Natural killer cell treated with Interleukin-12 subunit alpha and Interleukin-12 subunit beta and Interleukin-15 and Interleukin-18, amount 100 ng/mL, for 72 hours (primary cell): ENCODE results near the gene MAN2B2. TPM values are rescaled to one million over a fixed set of nuclear protein-coding genes. Genes with fewer than 3 reads are reported as not detected.
A peak's percentile ranks its signal among the peaks of the same experiment; 100 is the strongest.
"Not testable (repeated sequence)": the region's sequence is repeated elsewhere in the genome, so short reads cannot be mapped to it uniquely, and the experiment has no call there.

Source experiments
- ATAC-seq, 2 donors: fragments of 150-1000 bp; cut with Tn5 transposase in 1 of 2; sonication (Bioruptor Pico), chemical (Tn5 transposase) in 1 of 2; 2 replicates each; pipeline ENCODE4 v1.10.0; 2021
- DNase-seq: peaks from one replicate; pipeline ENCODE4 v3.0.0; 2022; ENCODE audit warnings: low spot score
- H3K27ac Mint-ChIP-seq, 2 donors: 1 replicate in 1 of 2; 2 replicates in 1 of 2; pipeline ENCODE4 v1.8.0; 2022; ENCODE audit warnings: mixed read lengths in 2 of 2, mild to moderate bottlenecking in 1 of 2, moderate library complexity in 1 of 2
- H3K27me3 Mint-ChIP-seq, 2 donors: 1 replicate in 1 of 2; 2 replicates in 1 of 2; pipeline ENCODE4 v1.8.0; 2022; ENCODE audit warnings: mixed read lengths in 2 of 2
- H3K36me3 Mint-ChIP-seq: one replicate; pipeline ENCODE4 v1.8.0; 2022; ENCODE audit warnings: mixed read lengths
- H3K4me1 Mint-ChIP-seq, 2 donors: 1 replicate in 1 of 2; 2 replicates in 1 of 2; pipeline ENCODE4 v1.8.0; 2022; ENCODE audit warnings: low read depth in 2 of 2, mixed read lengths in 2 of 2, mild to moderate bottlenecking in 1 of 2
- H3K4me3 Mint-ChIP-seq: one replicate; pipeline ENCODE4 v1.8.0; 2022; ENCODE audit warnings: mixed read lengths
- H3K9me3 Mint-ChIP-seq: 2 replicates; pipeline ENCODE4 v1.8.0; 2022; ENCODE audit warnings: mixed read lengths
- total RNA-seq, 2 donors: library from RNA; stranded (reverse); gene quantifications; one replicate each; pipeline ENCODE4 v1.2.3, GENCODE V29; 2022

The MAN2B2 gene
- total RNA-seq, 2 donors from 2014 or later, result 23.8 to 30.7 TPM

- peak; percentile 26 for DNase-seq
- Mint-ChIP-seq H3K4me1 (peaks cover 0 to 4% of the 10 kb centered on the region in 2 donors), H3K27ac (no peak overlapping the region), H3K9me3 (no peaks in the 10 kb centered on the region), H3K36me3 (no peaks in the 10 kb centered on the region), H3K4me3 (no peak overlapping the region), H3K27me3 (peaks cover 20 to 23% of the 10 kb centered on the region in 2 donors)
- peak in 1 of 2 donors; percentile 36 for ATAC-seq
Measured at GRCh38 chr4:6663596-6664393, 88.8 kb downstream of the MAN2B2 start.

GRCh38 chr4:6665320-6665654 lies 90.3 kb downstream of the MAN2B2 start:
- Mint-ChIP-seq H3K36me3 (no peaks in the 10 kb centered on the region), H3K4me3 (no peak overlapping the region), H3K4me1 (no peaks in the 10 kb centered on the region), H3K9me3 (no peaks in the 10 kb centered on the region), H3K27ac (no peak overlapping the region), H3K27me3 (peaks cover 14 to 16% of the 10 kb centered on the region in 2 donors)
- ATAC-seq (no peak), DNase-seq (peak; percentile 13)

- no peaks in the 10 kb centered on the region for H3K36me3 Mint-ChIP-seq
- H3K27ac Mint-ChIP-seq, result no peak overlapping the region
- no peak for DNase-seq
- no peak for ATAC-seq
- H3K27me3 Mint-ChIP-seq, result peaks cover 0 to 6% of the 10 kb centered on the region in 2 donors
- no peaks in the 10 kb centered on the region for H3K9me3 Mint-ChIP-seq
- H3K4me1 Mint-ChIP-seq, result peaks cover 3% of the 10 kb centered on the region in 2 donors
- no peak overlapping the region for H3K4me3 Mint-ChIP-seq
Measured at GRCh38 chr4:6668391-6668790, 93.4 kb downstream of the MAN2B2 start.

- no peak overlapping the region for H3K4me3 Mint-ChIP-seq
- no peak overlapping the region for H3K27ac Mint-ChIP-seq
- H3K36me3 Mint-ChIP-seq, result peaks cover 19% of the 10 kb centered on the region
Measured at GRCh38 chr4:6671648-6672047, 96.7 kb downstream of the MAN2B2 start.

GRCh38 chr4:6672131-6672530 lies 97.1 kb downstream of the MAN2B2 start:
- DNase-seq (no peak), ATAC-seq (no peak)
- Mint-ChIP-seq H3K27me3 (peaks cover 0 to 6% of the 10 kb centered on the region in 2 donors), H3K9me3 (no peaks in the 10 kb centered on the region), H3K4me3 (no peak overlapping the region), H3K36me3 (peaks cover 22% of the 10 kb centered on the region), H3K4me1 (peaks cover 34 to 37% of the 10 kb centered on the region in 2 donors), H3K27ac (no peak overlapping the region)

More at GRCh38 chr4:6671648-6672047, 96.7 kb downstream of the MAN2B2 start:
- ATAC-seq, result no peak
- Mint-ChIP-seq H3K9me3 (no peaks in the 10 kb centered on the region), H3K27me3 (peaks cover 0 to 6% of the 10 kb centered on the region in 2 donors), H3K4me1 (peaks cover 29 to 33% of the 10 kb centered on the region in 2 donors)
- no peak for DNase-seq

- H3K4me3 Mint-ChIP-seq, ATAC-seq, DNase-seq, H3K9me3 Mint-ChIP-seq, H3K27ac Mint-ChIP-seq, H3K27me3 Mint-ChIP-seq: not testable (repeated sequence)
- peaks cover 22% of the 10 kb centered on the region for H3K36me3 Mint-ChIP-seq
- peaks cover 38 to 40% of the 10 kb centered on the region in 2 donors for H3K4me1 Mint-ChIP-seq
Measured at GRCh38 chr4:6672541-6673190, 97.7 kb downstream of the MAN2B2 start.

Other genes with a start within 250 kb of the MAN2B2 start
- not detected for gene PPP2R2C, start 102.6 kb upstream of the MAN2B2 start, total RNA-seq
- 100 to 1,000 TPM; 102 to 123 TPM for gene MRFAP1, start 65.5 kb downstream of the MAN2B2 start, total RNA-seq
- 1 to 10 TPM; 4.5 to 5.1 TPM for gene S100P, start 118.7 kb downstream of the MAN2B2 start, total RNA-seq
- 10 to 100 TPM; 44.0 to 55.1 TPM for gene MRFAP1L1, start 134.7 kb downstream of the MAN2B2 start, total RNA-seq
- gene BLOC1S4, start 141.0 kb downstream of the MAN2B2 start, total RNA-seq, result 10 to 100 TPM; 15.9 to 16.7 TPM
- 10 to 100 TPM; 19.5 to 20.6 TPM for gene KIAA0232, start 207.5 kb downstream of the MAN2B2 start, total RNA-seq